HepG2 (cell line): ENCODE measurements around the gene GSS. TPM values are rescaled to one million over a fixed set of nuclear protein-coding genes. Genes with fewer than 3 reads are reported as not detected.

ENCODE experiments used
- ATF5 ChIP-seq: sonication (generic); formaldehyde crosslinking; IDR thresholded peaks from 2 replicates; pipeline ENCODE4 v1.4.0; 2020; ENCODE audit warnings: mild to moderate bottlenecking, low read depth, missing genetic modification reagents
- DNMT1 ChIP-seq: sonication (generic); formaldehyde crosslinking; IDR thresholded peaks from 2 replicates; pipeline ENCODE4 v1.5.1; 2020; ENCODE audit warnings: mild to moderate bottlenecking, missing genetic modification reagents
- HOMEZ ChIP-seq: IDR thresholded peaks from 2 replicates; pipeline ENCODE4 v1.6.1; 2016; ENCODE audit warnings: low read depth
- MAX ChIP-seq: IDR thresholded peaks from 2 replicates; pipeline ENCODE4 v1.6.1; 2012; ENCODE audit warnings: inconsistent platforms
- MXI1 ChIP-seq: IDR thresholded peaks from 3 replicates; pipeline ENCODE4 v1.6.1; 2012; ENCODE audit warnings: low read depth, low read length, inconsistent platforms, borderline replicate concordance
- SRY ChIP-seq: sonication (generic); formaldehyde crosslinking; IDR thresholded peaks from 2 replicates; pipeline ENCODE4 v1.8.0; 2022; ENCODE audit warnings: mild to moderate bottlenecking, missing genetic modification reagents
- ZBTB40 ChIP-seq, 2 experiments: fragments of 450-650 bp in 1 of 2; sonication (generic) in 1 of 2; formaldehyde crosslinking in 1 of 2; IDR thresholded peaks; 2 replicates each; pipeline versions ENCODE4 v1.6.1 to v1.8.0; 2016 to 2022; ENCODE audit warnings: antibody characterized with exemption in 1 of 2, mild to moderate bottlenecking in 1 of 2, missing genetic modification reagents in 1 of 2
- ZNF124 ChIP-seq: sonication (generic); formaldehyde crosslinking; IDR thresholded peaks from 2 replicates; pipeline ENCODE4 v1.4.0; 2020; ENCODE audit warnings: missing genetic modification reagents
- ZNF562 ChIP-seq: sonication (generic); formaldehyde crosslinking; IDR thresholded peaks from 2 replicates; pipeline ENCODE4 v1.8.0; 2022; ENCODE audit warnings: missing genetic modification reagents, borderline replicate concordance
- ZNF589 ChIP-seq: sonication (generic); formaldehyde crosslinking; conservative IDR thresholded peaks from 2 replicates; pipeline ENCODE4 v1.8.0; 2022; ENCODE audit warnings: mild to moderate bottlenecking, moderate library complexity, missing genetic modification reagents
- polyA plus RNA-seq, 8 experiments: library from polyadenylated mRNA; depleted of rRNA in 3 of 8; stranded (reverse) in 7 of 8; unstranded in 1 of 8; fragments of >200 nt; fragmentation: Illumina TruSeq in 4 of 8; extraction: Trizol in 4 of 8; gene quantifications; 2 replicates each; pipeline versions ENCODE4 v1.2.1 to v1.2.3, GENCODE V29; 2011 to 2016; ENCODE audit warnings: low read depth in 4 of 8, missing spikeins in 1 of 8, mixed read lengths in 1 of 8; ENCODE audit not compliant: insufficient read depth in 1 of 8
- total RNA-seq, 5 experiments: library from RNA; depleted of rRNA; stranded (reverse); fragments of >200 nt; fragmentation: Illumina TruSeq; extraction: Trizol; gene quantifications; 2 replicates each; pipeline ENCODE4 v1.2.3, GENCODE V29; 2016; ENCODE audit warnings: low read depth in 1 of 5
- TF ChIP-seq, protein P1 (sequence below), 2 experiments: sonication (generic) in 1 of 2; formaldehyde crosslinking in 1 of 2; IDR thresholded peaks; 2 replicates each; pipeline versions ENCODE4 v1.4.0 to v1.6.1; 2016 to 2020; ENCODE audit warnings: borderline replicate concordance in 1 of 2, low read depth in 1 of 2, mild to moderate bottlenecking in 1 of 2, missing genetic modification reagents in 1 of 2

GSS gene
- total and polyA plus RNA-seq, 2 of the 13 experiments (the other 11 are each of a cell fraction or from before 2014, with no cell fraction given): 80.1 to 102 TPM

- TF ChIP-seq ZBTB40 (IDR thresholded peaks at IDR 0.05): no peak
- no peak for TF ChIP-seq ZBTB40 (CRISPR knock-in tag; IDR thresholded peaks at IDR 0.05)
- no peak for TF ChIP-seq MAX
- TF ChIP-seq ZNF124 (CRISPR knock-in tag): no peak
- no peak for TF ChIP-seq SRY
- no peak for TF ChIP-seq ATF5 (CRISPR knock-in tag)
- no peak for TF ChIP-seq DNMT1 (CRISPR knock-in tag)
- TF ChIP-seq MXI1: no peak
- no peak for TF ChIP-seq ZNF562
- TF ChIP-seq, protein P1, sequence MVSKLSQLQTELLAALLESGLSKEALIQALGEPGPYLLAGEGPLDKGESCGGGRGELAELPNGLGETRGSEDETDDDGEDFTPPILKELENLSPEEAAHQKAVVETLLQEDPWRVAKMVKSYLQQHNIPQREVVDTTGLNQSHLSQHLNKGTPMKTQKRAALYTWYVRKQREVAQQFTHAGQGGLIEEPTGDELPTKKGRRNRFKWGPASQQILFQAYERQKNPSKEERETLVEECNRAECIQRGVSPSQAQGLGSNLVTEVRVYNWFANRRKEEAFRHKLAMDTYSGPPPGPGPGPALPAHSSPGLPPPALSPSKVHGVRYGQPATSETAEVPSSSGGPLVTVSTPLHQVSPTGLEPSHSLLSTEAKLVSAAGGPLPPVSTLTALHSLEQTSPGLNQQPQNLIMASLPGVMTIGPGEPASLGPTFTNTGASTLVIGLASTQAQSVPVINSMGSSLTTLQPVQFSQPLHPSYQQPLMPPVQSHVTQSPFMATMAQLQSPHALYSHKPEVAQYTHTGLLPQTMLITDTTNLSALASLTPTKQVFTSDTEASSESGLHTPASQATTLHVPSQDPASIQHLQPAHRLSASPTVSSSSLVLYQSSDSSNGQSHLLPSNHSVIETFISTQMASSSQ (IDR thresholded peaks at IDR 0.05; ENCODE audit: low read depth): no peak
- TF ChIP-seq, protein P1 (CRISPR knock-in tag; IDR thresholded peaks at IDR 0.05; ENCODE audit: borderline replicate concordance): no peak
- TF ChIP-seq ZNF589 (CRISPR knock-in tag): no peak
- TF ChIP-seq HOMEZ (CRISPR knock-in tag): 0 out of 2 replicates have a peak, but pooled peaks have one; percentile 23
Measured at GRCh38 chr20:34922654-34923381, 32.8 kb downstream of the GSS start (continued).
